HepG2 (cell line): Measurements from ENCODE around the gene CKMT2. TPM values are rescaled to one million over a fixed set of nuclear protein-coding genes. Genes with fewer than 3 reads are reported as not detected.

ENCODE experiments used
- ATAC-seq: fragments of 200-7000 bp; cut with Tn5 transposase; 3 replicates; pipeline ENCODE4 v1.9.1; 2020; ENCODE audit warnings: mild to moderate bottlenecking, moderate library complexity
- BruUV-seq: library from RNA; stranded (reverse); fragments of 400-500 nt; replicated peaks from 2 replicates; lab custom pipeline; 2021; lab: Mats Ljungman, UMichigan
- CTCF ChIA-PET: fragments of 300-600 bp; formaldehyde crosslinking; extraction: SDS; loops from one replicate; lab custom pipeline; 2021; ENCODE audit warnings: low total read pairs, inconsistent platforms, low intra/inter-chr PET ratio; lab: Yijun Ruan, JAX
- POLR2A ChIA-PET: fragments of 350-600 bp; sonication (Branson Sonifier 250); formaldehyde crosslinking; loops from one replicate; lab custom pipeline; 2020; ENCODE audit warnings: antibody characterized with exemption, inconsistent platforms; lab: Yijun Ruan, JAX
- DNase-seq: peaks from one replicate; pipeline ENCODE4 v3.0.0-alpha.2; 2015; ENCODE audit warnings: low spot score
- FAIRE-seq: peaks from 3 replicates; lab custom pipeline; 2011; peaks lifted over from hg19 to GRCh38; lab: Jason Lieb, UNC
- H2AFZ ChIP-seq: one replicate; pipeline ENCODE4 v1.6.1; 2011; ENCODE audit warnings: low read length, inconsistent platforms
- H3K27ac ChIP-seq: fragments of 300-600 bp; 3 replicates; pipeline ENCODE4 v1.8.0; 2011; ENCODE audit warnings: mixed run types, mild to moderate bottlenecking, mixed read lengths, low read length, inconsistent platforms; ENCODE audit not compliant: insufficient read depth; ENCODE audit errors: extremely low read length
- H3K27me3 ChIP-seq, 2 experiments: fragments of 200-600 bp in 1 of 2; 2 replicates in 1 of 2; 3 replicates in 1 of 2; pipeline versions ENCODE4 v1.6.0 to v1.8.0; 2011; ENCODE audit warnings: low read length in 2 of 2, mild to moderate bottlenecking in 2 of 2, moderate library complexity in 2 of 2, inconsistent platforms in 1 of 2; ENCODE audit not compliant: insufficient read depth in 2 of 2, control insufficient read depth in 1 of 2
- H3K36me3 ChIP-seq, 2 experiments: fragments of 200-600 bp in 1 of 2; replicated peaks in 1 of 2; 2 replicates in 1 of 2; 3 replicates in 1 of 2; pipeline versions ENCODE4 v1.5.1 to v1.8.0; 2011; ENCODE audit warnings: low read length in 2 of 2, inconsistent platforms in 1 of 2; ENCODE audit not compliant: insufficient read depth in 2 of 2, control insufficient read depth in 1 of 2
- H3K4me1 ChIP-seq: 2 replicates; pipeline ENCODE4 v1.5.1; 2012; ENCODE audit warnings: low read length, inconsistent platforms; ENCODE audit not compliant: insufficient read depth
- H3K4me2 ChIP-seq: 2 replicates; pipeline ENCODE4 v1.6.0; 2011; ENCODE audit warnings: low read depth, low read length, inconsistent platforms
- H3K4me3 ChIP-seq, 3 experiments: fragments of 200-600 bp in 1 of 3; sonication (generic), shearing (Covaris generic) in 1 of 3; replicated peaks in 1 of 3; 2 replicates each; pipeline ENCODE4 v1.5.1; 2011 to 2016; ENCODE audit warnings: low read length in 3 of 3, inconsistent platforms in 2 of 3, low read depth in 2 of 3, mild to moderate bottlenecking in 2 of 3, control low read depth in 1 of 3, mixed read lengths in 1 of 3; ENCODE audit not compliant: insufficient read depth in 1 of 3
- H3K79me2 ChIP-seq: one replicate; pipeline ENCODE4 v1.6.1; 2011; ENCODE audit warnings: low read length, inconsistent platforms; ENCODE audit not compliant: insufficient read depth
- H3K9ac ChIP-seq: 2 replicates; pipeline ENCODE4 v1.6.0; 2011; ENCODE audit warnings: mild to moderate bottlenecking, low read depth, low read length, inconsistent platforms; ENCODE audit not compliant: insufficient read depth
- H3K9me3 ChIP-seq: 2 replicates; pipeline ENCODE4 v1.5.1; 2012; ENCODE audit warnings: mild to moderate bottlenecking, low read length
- H4K20me1 ChIP-seq: 2 replicates; pipeline ENCODE4 v1.6.0; 2011; ENCODE audit warnings: inconsistent platforms, mild to moderate bottlenecking, low read length, moderate library complexity; ENCODE audit not compliant: insufficient read depth
- HMGA1 ChIP-seq: sonication (generic); formaldehyde crosslinking; conservative IDR thresholded peaks from 2 replicates; pipeline ENCODE4 v1.4.0; 2020; ENCODE audit warnings: missing genetic modification reagents
- KDM6A ChIP-seq: IDR thresholded peaks from 2 replicates; pipeline ENCODE4 v1.6.1; 2016; ENCODE audit warnings: low read depth
- UBTF ChIP-seq: sonication (generic); formaldehyde crosslinking; IDR thresholded peaks from 2 replicates; pipeline ENCODE4 v1.4.0; 2020; ENCODE audit warnings: mild to moderate bottlenecking, missing genetic modification reagents
- ZFP90 ChIP-seq: sonication (generic); formaldehyde crosslinking; IDR thresholded peaks from 2 replicates; pipeline ENCODE4 v1.8.0; 2022; ENCODE audit warnings: missing genetic modification reagents, mild to moderate bottlenecking, inconsistent platforms, borderline replicate concordance
- ZHX2 ChIP-seq, 2 experiments: sonication (generic) in 1 of 2; formaldehyde crosslinking in 1 of 2; IDR thresholded peaks; 2 replicates each; pipeline versions ENCODE4 v1.6.1 to v1.9.0; 2014 to 2022; ENCODE audit warnings: antibody characterized with exemption in 1 of 2, borderline replicate concordance in 1 of 2, inconsistent platforms in 1 of 2, low read depth in 1 of 2, missing genetic modification reagents in 1 of 2
- ZNF292 ChIP-seq: sonication (generic); formaldehyde crosslinking; IDR thresholded peaks from 2 replicates; pipeline ENCODE4 v1.8.1; 2022; ENCODE audit warnings: mild to moderate bottlenecking, low read depth, missing genetic modification reagents, borderline replicate concordance
- ZNF572 ChIP-seq: sonication (generic); formaldehyde crosslinking; IDR thresholded peaks from 2 replicates; pipeline ENCODE4 v1.5.1; 2020; ENCODE audit warnings: mild to moderate bottlenecking, missing genetic modification reagents
- ZNF589 ChIP-seq: sonication (generic); formaldehyde crosslinking; conservative IDR thresholded peaks from 2 replicates; pipeline ENCODE4 v1.8.0; 2022; ENCODE audit warnings: mild to moderate bottlenecking, moderate library complexity, missing genetic modification reagents
- ZNF609 ChIP-seq: sonication (generic); formaldehyde crosslinking; IDR thresholded peaks from 2 replicates; pipeline ENCODE4 v1.4.0; 2020; ENCODE audit warnings: mild to moderate bottlenecking, missing genetic modification reagents, borderline replicate concordance
- ZNF619 ChIP-seq: sonication (generic); formaldehyde crosslinking; IDR thresholded peaks from 2 replicates; pipeline ENCODE4 v1.4.0; 2020; ENCODE audit warnings: mild to moderate bottlenecking, missing genetic modification reagents
- WGBS: methylation state at CpG from one replicate; pipeline ENCODE4 v1.1.6; 2017; ENCODE audit warnings: low lambda C conversion rate; 5-methylcytosine and 5-hydroxymethylcytosine counted together
- in situ Hi-C: cut with HindIII; loops from 2 replicates; pipeline ENCODE4 v1.10.0; 2017; ENCODE audit warnings: low pct_unique_long_range_greater_than_20kb; ENCODE audit not compliant: extremely low pct_ligation_motif_present
- intact Hi-C: fragments of 100-400 bp; cut with micrococcal nuclease; formaldehyde crosslinking; loops from one replicate; pipeline ENCODE4 v1.10.0; 2022; ENCODE audit not compliant: unreplicated experiment
- polyA plus RNA-seq, 8 experiments: library from polyadenylated mRNA; depleted of rRNA in 3 of 8; stranded (reverse) in 7 of 8; unstranded in 1 of 8; fragments of >200 nt; fragmentation: Illumina TruSeq in 4 of 8; extraction: Trizol in 4 of 8; gene quantifications; 2 replicates each; pipeline versions ENCODE4 v1.2.1 to v1.2.3, GENCODE V29; 2011 to 2016; ENCODE audit warnings: low read depth in 4 of 8, missing spikeins in 1 of 8, mixed read lengths in 1 of 8; ENCODE audit not compliant: insufficient read depth in 1 of 8
- total RNA-seq, 5 experiments: library from RNA; depleted of rRNA; stranded (reverse); fragments of >200 nt; fragmentation: Illumina TruSeq; extraction: Trizol; gene quantifications; 2 replicates each; pipeline ENCODE4 v1.2.3, GENCODE V29; 2016; ENCODE audit warnings: low read depth in 1 of 5

The CKMT2 gene
- total and polyA plus RNA-seq, 2 of the 13 experiments (the other 11 are each of a cell fraction or from before 2014, with no cell fraction given), result 1.2 to 8.8 TPM

GRCh38 chr5:81241001-81241400 is 7.9 kb downstream of the CKMT2 start:
- BruUV-seq, result no TSS peak
- H3K36me3 ChIP-seq, result peaks cover 0 to 5% of the 10 kb centered on the region in 2 experiments; a peak in 1 of 5 replicates
- ChIA-PET POLR2A (no interaction called here), CTCF (no interaction called here)
- TF ChIP-seq ZNF572 (no peak), KDM6A (CRISPR knock-in tag) (no peak), HMGA1 (CRISPR knock-in tag) (no peak), ZNF292 (CRISPR knock-in tag) (no peak), ZFP90 (CRISPR knock-in tag) (no peak), ZHX2 (IDR thresholded peaks at IDR 0.05; ENCODE audit: low read depth) (no peak), ZHX2 (CRISPR knock-in tag; IDR thresholded peaks at IDR 0.05; ENCODE audit: borderline replicate concordance) (no peak), ZNF589 (no peak), ZNF609 (CRISPR knock-in tag) (no peak), ZNF619 (CRISPR knock-in tag) (no peak), UBTF (CRISPR knock-in tag) (no peak)
- FAIRE-seq (no peak), DNase-seq (no peak), ATAC-seq (no peak)
- no peaks in the 10 kb centered on the region for H3K4me1 ChIP-seq
- H2AFZ ChIP-seq, result no peak overlapping the region
- H3K27me3 ChIP-seq, result no peaks in the 10 kb centered on the region
- no peaks in the 10 kb centered on the region for H3K9me3 ChIP-seq
- H3K9ac ChIP-seq, result no peak overlapping the region
- no peak overlapping the region for H3K4me2 ChIP-seq
- in situ Hi-C loops (no loop called here), intact Hi-C loops (no loop called here)
- H3K27ac ChIP-seq, result no peak overlapping the region
- 81% methylated on average over 4 of the region's 5 CpGs for WGBS
- no peaks in the 10 kb centered on the region for H4K20me1 ChIP-seq
- H3K4me3 ChIP-seq, result no peak overlapping the region
- no peaks in the 10 kb centered on the region for H3K79me2 ChIP-seq
